Colonic mucosa (tissue), 4 donors: Measurements from ENCODE around the gene GSTT2. TPM values are rescaled to one million over a fixed set of nuclear protein-coding genes. Genes with fewer than 3 reads are reported as not detected.

Experiments used
- DNase-seq: peaks from one replicate; pipeline ENCODE4 v3.0.0-alpha.2; 2020
- H3K27ac ChIP-seq: fragments of 200-600 bp; one replicate; pipeline ENCODE4 v1.8.0; 2021
- H3K27me3 ChIP-seq: fragments of 200-600 bp; one replicate; pipeline ENCODE4 v1.8.0; 2021
- H3K36me3 ChIP-seq: fragments of 200-600 bp; one replicate; pipeline ENCODE4 v1.8.0; 2021
- H3K4me1 ChIP-seq: fragments of 200-600 bp; one replicate; pipeline ENCODE4 v1.8.0; 2021; ENCODE audit warnings: mild to moderate bottlenecking
- H3K4me3 ChIP-seq: fragments of 200-600 bp; one replicate; pipeline ENCODE4 v1.8.0; 2021
- H3K9ac ChIP-seq, 2 donors: one replicate each; pipeline ENCODE4 v1.7.0; 2013; ENCODE audit warnings: control low read depth in 2 of 2, low read depth in 2 of 2, low read length in 2 of 2
- H3K9me3 ChIP-seq: fragments of 200-600 bp; one replicate; pipeline ENCODE4 v1.8.0; 2021
- CTCF ChIP-seq: fragments of 200-600 bp; IDR thresholded peaks from one replicate; pipeline ENCODE4 v1.8.0; 2022; ENCODE audit warnings: antibody characterized with exemption, mild to moderate bottlenecking
- intact Hi-C: fragments of 100-400 bp; cut with DNase I; formaldehyde crosslinking; loops from one replicate; pipeline ENCODE4 v1.14.1; 2022
- total RNA-seq, 2 donors: library from RNA; stranded (reverse); fragmentation: NEBNext Ultra II Directional in 1 of 2; extraction: Animal tissue kit (Norgen Biotek cat#: 25700) in 1 of 2; gene quantifications; one replicate each; pipeline ENCODE4 v1.2.1, GENCODE V29; 2021
- donor health status: healthy.
- donor health status: DM: no; HTN: no; CAD: no.
- donor health status: DM: no; HTN: no; CAD: no.

The GSTT2 gene
- total RNA-seq, 2 donors from 2014 or later: not detected

- no peak for DNase-seq
- no peaks in the 10 kb centered on the region for H3K27me3 ChIP-seq
- intact Hi-C loops: no loop called here
- no peak for TF ChIP-seq CTCF
- no peak overlapping the region for H3K9ac ChIP-seq
- no peaks in the 10 kb centered on the region for H3K36me3 ChIP-seq
- no peak overlapping the region for H3K4me3 ChIP-seq
- no peak overlapping the region for H3K27ac ChIP-seq
- H3K9me3 ChIP-seq: no peaks in the 10 kb centered on the region
- H3K4me1 ChIP-seq: no peaks in the 10 kb centered on the region
These were observed 36.2 kb downstream of the GSTT2 start for GRCh38 chr22:24016156-24016555.

GRCh38 chr22:24021304-24021703, 41.4 kb downstream of the GSTT2 start:
- Histone ChIP-seq H3K4me1 (no peaks in the 10 kb centered on the region), H3K9me3 (no peaks in the 10 kb centered on the region), H3K36me3 (no peaks in the 10 kb centered on the region), H3K4me3 (no peak overlapping the region), H3K9ac (no peak overlapping the region), H3K27me3 (no peaks in the 10 kb centered on the region), H3K27ac (no peak overlapping the region)
- DNase-seq: no peak
- intact Hi-C loops: no loop called here
- TF ChIP-seq CTCF: no peak

GRCh38 chr22:24023204-24023789, 43.4 kb downstream of the GSTT2 start:
- TF ChIP-seq CTCF: no peak
- H3K27ac ChIP-seq: no peak overlapping the region
- H3K27me3 ChIP-seq: no peaks in the 10 kb centered on the region
- intact Hi-C loops: no loop called here
- DNase-seq: no peak
- H3K4me3 ChIP-seq: no peak overlapping the region
- H3K9ac ChIP-seq: no peak overlapping the region
- no peaks in the 10 kb centered on the region for H3K9me3 ChIP-seq
- no peaks in the 10 kb centered on the region for H3K36me3 ChIP-seq
- H3K4me1 ChIP-seq: peaks cover 7% of the 10 kb centered on the region

- no peak overlapping the region for H3K9ac ChIP-seq
- DNase-seq: no peak
These were observed 44.4 kb downstream of the GSTT2 start for GRCh38 chr22:24024354-24024753.

GRCh38 chr22:24025475-24025874, 45.5 kb downstream of the GSTT2 start:
- Histone ChIP-seq H3K27ac (no peak overlapping the region), H3K27me3 (no peaks in the 10 kb centered on the region), H3K9ac (no peak overlapping the region), H3K4me1 (peaks cover 7% of the 10 kb centered on the region), H3K4me3 (no peak overlapping the region), H3K9me3 (no peaks in the 10 kb centered on the region), H3K36me3 (no peaks in the 10 kb centered on the region)
- TF ChIP-seq CTCF: no peak
- no peak for DNase-seq
- intact Hi-C loops: no loop called here

More at GRCh38 chr22:24024354-24024753, 44.4 kb downstream of the GSTT2 start:
- no peaks in the 10 kb centered on the region for H3K36me3 ChIP-seq
- no peaks in the 10 kb centered on the region for H3K9me3 ChIP-seq
- intact Hi-C loops: no loop called here
- H3K27ac ChIP-seq: no peak overlapping the region
- no peaks in the 10 kb centered on the region for H3K27me3 ChIP-seq
- no peak for TF ChIP-seq CTCF
- no peak overlapping the region for H3K4me3 ChIP-seq
- H3K4me1 ChIP-seq: peaks cover 7% of the 10 kb centered on the region
